CD8-positive, alpha-beta memory T cell (primary cell): ENCODE measurements around the gene PTH2R. TPM values are rescaled to one million over a fixed set of nuclear protein-coding genes. Genes with fewer than 3 reads are reported as not detected.
"Not testable (repeated sequence)": the region's sequence is repeated elsewhere in the genome, so short reads cannot be mapped to it uniquely, and the experiment has no call there.

ENCODE experiments used
- CTCF ChIA-PET: fragments of 350-600 bp; sonication (Branson Sonifier 250); formaldehyde crosslinking; loops from one replicate; lab custom pipeline; 2021; ENCODE audit warnings: antibody characterized with exemption; lab: Charles Lee
- POLR2A ChIA-PET: fragments of 350-600 bp; sonication (Branson Sonifier 250); formaldehyde crosslinking; loops from one replicate; lab custom pipeline; 2021; ENCODE audit warnings: antibody characterized with exemption; lab: Charles Lee
- DNase-seq, 5 donors: peaks; one replicate each; pipeline versions ENCODE4 v3.0.0 to v3.0.0-alpha.2; 2020 to 2022; ENCODE audit warnings: mixed read lengths in 1 of 5
- H3K27ac ChIP-seq: one replicate; pipeline ENCODE4 v1.7.0; 2013; ENCODE audit warnings: low read depth, mild to moderate bottlenecking, low read length, moderate library complexity
- H3K27me3 ChIP-seq: 2 replicates; pipeline ENCODE4 v1.7.0; 2013; ENCODE audit warnings: low read length, mild to moderate bottlenecking; ENCODE audit not compliant: insufficient read depth, poor library complexity, severe bottlenecking
- H3K36me3 ChIP-seq: 2 replicates; pipeline ENCODE4 v1.7.0; 2013; ENCODE audit warnings: mild to moderate bottlenecking, low read length, moderate library complexity; ENCODE audit not compliant: insufficient read depth
- H3K4me1 ChIP-seq: 2 replicates; pipeline ENCODE4 v1.7.0; 2013; ENCODE audit warnings: mild to moderate bottlenecking, low read length, moderate library complexity; ENCODE audit not compliant: insufficient read depth
- H3K4me3 ChIP-seq: 2 replicates; pipeline ENCODE4 v1.7.0; 2013; ENCODE audit warnings: mild to moderate bottlenecking, low read length
- H3K9me3 ChIP-seq: 2 replicates; pipeline ENCODE4 v1.7.0; 2013; ENCODE audit warnings: mild to moderate bottlenecking, low read length
- H3K27ac Mint-ChIP-seq, 8 donors: one replicate each; pipeline ENCODE4 v1.8.0; 2020 to 2021; ENCODE audit warnings: mixed read lengths in 8 of 8, mild to moderate bottlenecking in 6 of 8, inconsistent platforms in 3 of 8, moderate library complexity in 3 of 8
- H3K27me3 Mint-ChIP-seq, 2 donors: one replicate each; pipeline ENCODE4 v1.8.0; 2020 to 2021; ENCODE audit warnings: mixed read lengths in 2 of 2, mild to moderate bottlenecking in 1 of 2, moderate library complexity in 1 of 2
- H3K36me3 Mint-ChIP-seq, 3 donors: one replicate each; pipeline ENCODE4 v1.8.0; 2020 to 2021; ENCODE audit warnings: mixed read lengths in 3 of 3, inconsistent platforms in 1 of 3, mild to moderate bottlenecking in 1 of 3
- H3K4me1 Mint-ChIP-seq, 3 donors: one replicate each; pipeline ENCODE4 v1.8.0; 2020 to 2021; ENCODE audit warnings: mixed read lengths in 3 of 3, inconsistent platforms in 1 of 3, mild to moderate bottlenecking in 1 of 3
- H3K4me3 Mint-ChIP-seq, 7 donors: one replicate each; pipeline ENCODE4 v1.8.0; 2020 to 2021; ENCODE audit warnings: mixed read lengths in 7 of 7, mild to moderate bottlenecking in 6 of 7, moderate library complexity in 4 of 7, inconsistent platforms in 2 of 7
- H3K9me3 Mint-ChIP-seq, 5 donors: one replicate each; pipeline ENCODE4 v1.8.0; 2020 to 2022; ENCODE audit warnings: mixed read lengths in 5 of 5, mild to moderate bottlenecking in 3 of 5, moderate library complexity in 2 of 5, inconsistent platforms in 1 of 5
- polyA plus RNA-seq: library from polyadenylated mRNA; unstranded; fragments of 300-500 nt; fragmentation: Illumina TruSeq; gene quantifications from one replicate; pipeline ENCODE4 v1.2.3, GENCODE V29; 2021
- total RNA-seq, 2 experiments: library from RNA; stranded (reverse); gene quantifications; one replicate each; pipeline ENCODE4 v1.2.3, GENCODE V29; 2021

Gene PTH2R
- total and polyA plus RNA-seq, 3 experiments from 2014 or later = not detected

DNA sequence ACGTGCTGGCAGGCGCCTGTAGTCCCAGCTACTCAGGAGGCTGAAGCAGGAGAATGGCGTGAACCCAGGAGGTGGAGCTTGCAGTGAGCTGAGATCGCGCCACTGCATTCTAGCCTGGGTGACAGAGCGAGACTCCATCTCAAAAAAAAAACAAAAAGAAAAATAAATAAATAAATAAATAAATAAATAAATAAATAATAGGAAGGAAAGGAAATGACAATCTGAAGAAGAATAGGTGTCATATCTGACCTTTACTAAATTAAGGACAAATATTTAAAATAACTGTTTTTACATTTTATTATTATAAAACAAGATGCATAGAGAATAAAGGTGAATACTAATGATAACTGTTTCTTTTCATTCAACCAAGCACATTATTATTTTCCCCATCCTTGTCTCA lies 40.9 kb downstream of the PTH2R start:
- H3K4me1 Mint-ChIP-seq, H3K27ac Mint-ChIP-seq, CTCF ChIA-PET, H3K4me3 ChIP-seq, H3K9me3 Mint-ChIP-seq, DNase-seq, H3K4me3 Mint-ChIP-seq, H3K27ac ChIP-seq, POLR2A ChIA-PET, H3K36me3 ChIP-seq, H3K27me3 Mint-ChIP-seq, H3K4me1 ChIP-seq, H3K27me3 ChIP-seq, H3K9me3 ChIP-seq, H3K36me3 Mint-ChIP-seq: not testable (repeated sequence)

DNA sequence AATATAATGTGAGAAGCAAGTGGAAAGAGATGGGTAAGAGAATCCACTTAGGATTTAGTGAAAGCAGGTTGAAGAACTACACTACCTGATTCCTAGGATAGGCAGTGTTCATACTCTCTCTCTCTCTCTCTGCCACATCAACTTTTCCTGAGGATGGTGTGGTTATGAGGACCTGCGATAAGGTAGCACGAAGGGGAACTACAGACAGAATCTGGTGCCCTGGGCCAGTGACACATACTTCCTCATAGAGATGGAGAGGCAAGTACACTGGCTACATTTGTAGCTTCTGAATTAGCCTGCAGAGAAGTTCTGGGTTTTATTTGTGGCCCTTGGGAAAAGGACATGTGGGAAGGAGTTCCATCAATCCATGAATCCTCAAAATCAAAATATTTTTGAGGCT lies 44.5 kb downstream of the PTH2R start:
- Mint-ChIP-seq H3K27me3 (peaks cover 0 to 3% of the 10 kb centered on the region in 2 donors), H3K4me1 (no peaks in the 10 kb centered on the region), H3K4me3 (no peak overlapping the region), H3K9me3 (no peaks in the 10 kb centered on the region), H3K36me3 (no peaks in the 10 kb centered on the region), H3K27ac (no peak overlapping the region)
- no peak for DNase-seq
- Histone ChIP-seq H3K27ac (no peak overlapping the region), H3K36me3 (no peaks in the 10 kb centered on the region), H3K4me1 (no peaks in the 10 kb centered on the region), H3K27me3 (no peaks in the 10 kb centered on the region), H3K9me3 (no peaks in the 10 kb centered on the region), H3K4me3 (no peak overlapping the region)
- CTCF ChIA-PET = no interaction called here
- POLR2A ChIA-PET = no interaction called here

DNA sequence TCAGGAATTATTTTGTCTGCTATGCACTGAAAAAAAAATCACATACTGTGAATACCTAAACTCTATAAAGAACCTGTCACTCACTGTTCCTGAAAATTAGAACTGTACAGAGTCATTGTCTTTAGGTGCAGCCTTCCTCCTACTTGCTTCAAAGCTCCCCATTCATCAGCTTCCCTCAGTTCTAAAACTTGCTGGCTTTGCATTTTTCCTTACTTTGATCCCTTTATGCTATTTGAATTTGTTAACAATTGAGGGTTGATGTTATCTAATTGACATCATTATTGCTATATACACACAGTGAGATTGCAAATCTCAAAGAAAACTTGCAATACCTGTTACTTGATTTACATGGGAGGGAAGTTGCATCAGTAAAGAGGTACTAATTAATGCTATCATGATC lies 48.3 kb downstream of the PTH2R start:
- H3K27ac Mint-ChIP-seq = no peak overlapping the region
- no peak overlapping the region for H3K4me3 ChIP-seq
- ChIA-PET POLR2A (no interaction called here), CTCF (no interaction called here)
- H3K27ac ChIP-seq = no peak overlapping the region
- no peaks in the 10 kb centered on the region for H3K9me3 ChIP-seq
- H3K36me3 Mint-ChIP-seq = no peaks in the 10 kb centered on the region
- peaks cover 0 to 3% (median 0%) of the 10 kb centered on the region in 5 donors for H3K9me3 Mint-ChIP-seq
- no peaks in the 10 kb centered on the region for H3K4me1 Mint-ChIP-seq
- peaks cover 2 to 7% of the 10 kb centered on the region in 2 donors for H3K27me3 Mint-ChIP-seq
- no peaks in the 10 kb centered on the region for H3K27me3 ChIP-seq
- no peak overlapping the region for H3K4me3 Mint-ChIP-seq
- no peaks in the 10 kb centered on the region for H3K4me1 ChIP-seq
- DNase-seq = no peak
- H3K36me3 ChIP-seq = no peaks in the 10 kb centered on the region

DNA sequence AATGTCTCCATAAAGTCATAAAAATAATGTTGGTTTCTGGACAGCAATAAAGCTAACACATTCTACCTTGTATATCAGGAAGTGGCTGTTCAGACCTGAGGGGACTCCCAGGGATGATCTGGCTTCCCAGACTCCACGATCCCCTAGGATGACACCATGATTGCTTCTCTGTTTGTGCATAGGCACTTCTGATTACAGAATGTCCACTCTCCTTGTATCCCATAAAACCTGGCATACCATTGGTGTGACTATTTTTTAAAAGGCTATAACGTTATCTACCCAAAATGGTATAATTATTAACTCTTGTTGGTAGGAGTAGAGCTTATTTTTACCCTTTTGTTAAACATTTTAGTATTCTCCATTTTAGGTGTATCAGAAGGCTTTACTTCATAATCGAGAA lies 57.1 kb downstream of the PTH2R start:
- no peaks in the 10 kb centered on the region for H3K36me3 Mint-ChIP-seq
- no peak overlapping the region for H3K27ac ChIP-seq
- CTCF ChIA-PET = no interaction called here
- no peak overlapping the region for H3K4me3 ChIP-seq
- peaks cover 0 to 2% (median 0%) of the 10 kb centered on the region in 5 donors for H3K9me3 Mint-ChIP-seq
- peaks cover 0 to 2% of the 10 kb centered on the region in 2 donors for H3K27me3 Mint-ChIP-seq
- no peak overlapping the region for H3K27ac Mint-ChIP-seq
- no peaks in the 10 kb centered on the region for H3K27me3 ChIP-seq
- no peak for DNase-seq
- POLR2A ChIA-PET = no interaction called here
- no peaks in the 10 kb centered on the region for H3K9me3 ChIP-seq
- H3K4me3 Mint-ChIP-seq = no peak overlapping the region
- H3K4me1 Mint-ChIP-seq = no peaks in the 10 kb centered on the region
- H3K4me1 ChIP-seq = no peaks in the 10 kb centered on the region
- no peaks in the 10 kb centered on the region for H3K36me3 ChIP-seq

DNA sequence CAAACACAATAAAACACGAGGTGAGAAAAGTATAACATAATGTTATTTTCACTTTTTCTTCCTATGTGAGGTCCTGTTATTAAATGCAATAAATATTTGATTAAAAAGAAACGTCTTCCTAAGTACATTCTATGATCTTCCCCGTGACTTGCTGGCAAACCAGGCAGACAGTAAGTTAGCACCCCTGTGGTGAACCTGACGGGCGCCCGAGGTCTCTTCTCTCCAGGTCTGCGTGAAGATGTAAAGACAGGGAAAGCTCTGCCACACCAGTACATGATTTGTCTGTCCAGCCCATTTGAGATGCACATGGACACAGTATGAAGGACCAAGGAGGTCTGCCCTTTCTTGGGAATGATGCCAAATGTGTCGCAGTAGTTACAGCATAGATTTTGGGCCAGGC lies 57.6 kb downstream of the PTH2R start:
- peaks cover 0 to 2% (median 0%) of the 10 kb centered on the region in 5 donors for H3K9me3 Mint-ChIP-seq
- no peaks in the 10 kb centered on the region for H3K36me3 Mint-ChIP-seq
- CTCF ChIA-PET = no interaction called here
- H3K36me3 ChIP-seq = no peaks in the 10 kb centered on the region
- H3K4me3 ChIP-seq = no peak overlapping the region
- H3K27ac ChIP-seq = no peak overlapping the region
- H3K4me3 Mint-ChIP-seq = no peak overlapping the region
- no peaks in the 10 kb centered on the region for H3K27me3 ChIP-seq
- H3K4me1 ChIP-seq = no peaks in the 10 kb centered on the region
- no peak for DNase-seq
- POLR2A ChIA-PET = no interaction called here
- H3K27ac Mint-ChIP-seq = no peak overlapping the region
- no peaks in the 10 kb centered on the region for H3K27me3 Mint-ChIP-seq
- H3K9me3 ChIP-seq = no peaks in the 10 kb centered on the region
- H3K4me1 Mint-ChIP-seq = no peaks in the 10 kb centered on the region

DNA sequence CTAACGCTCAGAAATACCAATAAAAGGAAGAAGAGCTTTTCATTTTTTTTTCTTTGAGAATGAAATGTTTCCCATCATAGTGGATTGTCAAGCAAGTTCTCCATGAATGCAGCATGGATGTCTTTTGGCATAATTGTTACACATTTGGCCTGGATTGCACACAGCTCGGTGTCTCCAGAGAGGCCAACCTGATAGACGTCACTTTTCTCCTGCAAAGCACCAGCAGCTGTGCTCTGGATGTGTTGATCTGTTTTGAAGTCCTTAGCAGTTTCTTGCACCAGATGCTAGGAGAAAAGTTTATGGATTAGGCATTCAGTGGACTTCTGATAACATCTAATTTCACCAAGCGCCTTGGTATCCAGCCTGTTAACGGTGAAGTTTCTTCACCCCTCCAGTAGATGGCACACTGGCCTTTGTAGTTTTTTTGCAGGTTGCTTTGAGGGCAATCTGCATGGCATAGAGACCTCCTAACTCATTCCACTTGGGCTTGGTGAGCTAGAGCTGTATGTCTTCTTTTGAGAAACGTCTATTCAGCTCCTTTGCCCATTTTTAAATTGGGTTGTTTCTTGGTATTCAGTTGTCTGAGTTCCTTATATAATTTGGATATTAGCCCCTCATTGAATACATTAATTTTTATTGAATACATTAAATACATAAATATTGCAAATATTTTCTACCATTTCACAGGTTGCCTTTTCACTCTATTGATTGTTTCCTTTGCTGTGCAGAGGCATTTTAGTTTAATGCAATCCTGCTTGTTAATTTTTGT lies 59.7 kb downstream of the PTH2R start:
- no peak overlapping the region for H3K27ac ChIP-seq
- H3K9me3 Mint-ChIP-seq = peaks cover 0 to 4% (median 0%) of the 10 kb centered on the region in 5 donors
- no peaks in the 10 kb centered on the region for H3K27me3 Mint-ChIP-seq
- no peaks in the 10 kb centered on the region for H3K4me1 Mint-ChIP-seq
- H3K4me3 Mint-ChIP-seq = no peak overlapping the region
- H3K36me3 ChIP-seq = no peaks in the 10 kb centered on the region
- H3K9me3 ChIP-seq = no peaks in the 10 kb centered on the region
- POLR2A ChIA-PET = no interaction called here
- DNase-seq = no peak
- no peaks in the 10 kb centered on the region for H3K4me1 ChIP-seq
- H3K27ac Mint-ChIP-seq = no peak overlapping the region
- no peaks in the 10 kb centered on the region for H3K36me3 Mint-ChIP-seq
- H3K27me3 ChIP-seq = no peaks in the 10 kb centered on the region
- no peak overlapping the region for H3K4me3 ChIP-seq
- CTCF ChIA-PET = no interaction called here

DNA sequence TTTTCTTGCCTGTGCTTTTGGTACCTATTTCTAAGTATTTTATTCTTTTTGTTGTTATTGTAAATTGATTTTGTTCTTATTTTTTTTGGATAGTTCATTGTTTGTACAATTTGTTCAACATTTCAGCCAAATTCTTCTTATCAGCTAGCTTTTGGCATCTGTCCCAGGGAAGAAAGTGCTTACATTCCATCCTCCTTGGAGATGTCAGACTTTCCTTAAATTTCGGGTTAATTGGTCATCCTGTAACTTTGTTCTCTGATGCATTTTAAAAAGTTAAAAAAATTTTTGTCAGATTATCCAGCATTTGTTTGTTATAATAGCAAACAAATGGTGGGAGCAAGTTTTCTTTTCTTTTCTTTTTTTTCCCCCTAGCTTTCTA lies 60.3 kb downstream of the PTH2R start:
- no peaks in the 10 kb centered on the region for H3K9me3 ChIP-seq
- no peaks in the 10 kb centered on the region for H3K36me3 ChIP-seq
- CTCF ChIA-PET = no interaction called here
- Mint-ChIP-seq H3K27ac (no peak overlapping the region), H3K4me3 (no peak overlapping the region), H3K27me3 (no peaks in the 10 kb centered on the region), H3K36me3 (no peaks in the 10 kb centered on the region), H3K9me3 (peaks cover 0 to 4% (median 0%) of the 10 kb centered on the region in 5 donors), H3K4me1 (no peaks in the 10 kb centered on the region)
- DNase-seq = no peak
- H3K4me3 ChIP-seq = no peak overlapping the region
- H3K27me3 ChIP-seq = no peaks in the 10 kb centered on the region
- no peak overlapping the region for H3K27ac ChIP-seq
- no peaks in the 10 kb centered on the region for H3K4me1 ChIP-seq
- POLR2A ChIA-PET = no interaction called here

DNA sequence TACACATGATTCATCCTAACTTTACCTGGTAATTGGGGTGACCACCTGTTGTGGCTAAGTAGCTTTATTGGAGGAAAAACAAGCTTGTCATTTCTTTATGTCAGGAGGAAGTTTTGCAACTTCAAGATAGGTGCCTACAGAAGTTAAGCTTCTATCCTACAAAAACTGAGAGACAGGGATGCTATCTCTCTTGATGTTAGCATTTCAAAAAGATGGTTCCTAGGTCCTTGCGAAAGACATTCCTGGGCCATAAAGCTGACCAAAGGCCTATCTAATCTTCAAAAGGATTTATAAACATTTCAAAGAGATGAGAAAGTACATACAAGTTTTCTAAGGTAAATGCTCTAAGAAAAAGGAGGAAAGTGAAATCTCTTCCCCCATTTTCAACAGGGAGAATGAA lies 61.0 kb downstream of the PTH2R start:
- no peaks in the 10 kb centered on the region for H3K4me1 ChIP-seq
- H3K4me1 Mint-ChIP-seq = no peaks in the 10 kb centered on the region
- CTCF ChIA-PET = no interaction called here

More for the DNA sequence above, 61.0 kb downstream of the PTH2R start:
- no peak for DNase-seq
- Mint-ChIP-seq H3K4me3 (no peak overlapping the region), H3K36me3 (no peaks in the 10 kb centered on the region), H3K27ac (no peak overlapping the region), H3K9me3 (peaks cover 0 to 4% (median 0%) of the 10 kb centered on the region in 5 donors), H3K27me3 (no peaks in the 10 kb centered on the region)
- POLR2A ChIA-PET = no interaction called here
- no peaks in the 10 kb centered on the region for H3K27me3 ChIP-seq
- no peaks in the 10 kb centered on the region for H3K36me3 ChIP-seq
- H3K27ac ChIP-seq = no peak overlapping the region
- H3K4me3 ChIP-seq = no peak overlapping the region
- H3K9me3 ChIP-seq = no peaks in the 10 kb centered on the region
